GM10248 (cell line): Measurements from ENCODE around the gene MAIP1.
A peak's percentile ranks its signal among the peaks of the same experiment; 100 is the strongest.

Experiments
- CTCF ChIA-PET: fragments of 300-600 bp; sonication (Branson Sonifier 250); formaldehyde crosslinking; extraction: SDS; loops from one replicate; lab custom pipeline; 2021; ENCODE audit warnings: antibody characterized with exemption; lab: Yijun Ruan, JAX
- POLR2A ChIA-PET: fragments of 350-650 bp; sonication (Branson Sonifier 250); formaldehyde crosslinking; extraction: SDS; loops from one replicate; lab custom pipeline; 2020; ENCODE audit warnings: antibody characterized with exemption; lab: Yijun Ruan, JAX
- DNase-seq: peaks from one replicate; pipeline ENCODE4 v3.0.0; 2012; ENCODE audit errors: extremely low spot score
- CTCF ChIP-seq: IDR thresholded peaks from 2 replicates; pipeline ENCODE4 v1.5.1; 2012; ENCODE audit warnings: mild to moderate bottlenecking, low read depth; ENCODE audit errors: extremely low read depth, missing control alignments, control extremely low read depth

The MAIP1 gene

GRCh38 chr2:199982126-199982843 is 26.9 kb downstream of the MAIP1 start:
- ChIA-PET POLR2A (no interaction called here), CTCF (interaction anchor here (1.0 to 1.5 kb wide), 3 partner anchors 9 to 501 kb away, joined by 3 to 4 read pairs (median 3); no protein-coding TSS in a partner anchor)
- no peak for TF ChIP-seq CTCF
- no peak for DNase-seq

GRCh38 chr2:199983534-199983933 is 28.2 kb downstream of the MAIP1 start:
- DNase-seq, result no peak
- ChIA-PET POLR2A (no interaction called here), CTCF (interaction anchor here (1.0 to 1.3 kb wide), 2 partner anchors 20 to 498 kb away, joined by 3 read pairs; no protein-coding TSS in a partner anchor)
- TF ChIP-seq CTCF, result no peak

- CTCF ChIA-PET, result interaction anchor here (1.0 to 2.7 kb wide), 6 partner anchors 14 to 720 kb away, joined by 3 to 18 read pairs (median 5); no protein-coding TSS in a partner anchor
- no peak for DNase-seq
- POLR2A ChIA-PET, result no interaction called here
- no peak for TF ChIP-seq CTCF
Observed at GRCh38 chr2:199984159-199984558, 28.8 kb downstream of the MAIP1 start.

GRCh38 chr2:199984755-199985154 is 29.4 kb downstream of the MAIP1 start:
- DNase-seq, result no peak
- POLR2A ChIA-PET, result no interaction called here
- CTCF ChIA-PET, result interaction anchor here (1.0 to 2.7 kb wide), 8 partner anchors 10 to 719 kb away, joined by 3 to 18 read pairs (median 4); no protein-coding TSS in a partner anchor
- no peak for TF ChIP-seq CTCF

- DNase-seq, result no peak
- CTCF ChIA-PET, result interaction anchor here (0.7 to 2.7 kb wide), 12 partner anchors 9 to 718 kb away, joined by 3 to 18 read pairs (median 4); no protein-coding TSS in a partner anchor
- peak; percentile 41 for TF ChIP-seq CTCF
- POLR2A ChIA-PET, result no interaction called here
Observed at GRCh38 chr2:199985625-199986207, 30.3 kb downstream of the MAIP1 start.

GRCh38 chr2:199987586-199987985 is 32.2 kb downstream of the MAIP1 start:
- TF ChIP-seq CTCF, result no peak
- no peak for DNase-seq
- ChIA-PET POLR2A (no interaction called here), CTCF (interaction anchor here (1.1 to 3.8 kb wide), 4 partner anchors 15 to 498 kb away, joined by 3 to 14 read pairs (median 8); no protein-coding TSS in a partner anchor)
